SKM-1 treated with dmso at 0.1 percent for 144 hours (cell line): Measurements from ENCODE around the gene LAMB2.

Experiments
- DNase-seq: peaks from one replicate; lab custom pipeline; 2025; ENCODE audit not compliant: unreplicated experiment; lab: John Stamatoyannopoulos, UW

Gene LAMB2

GRCh38 chr3:49161808-49162530, 29.1 kb upstream of the LAMB2 start:
- DNase-seq, result peak; percentile 72

- DNase-seq, result no peak
Observed at GRCh38 chr3:49161197-49161596, 28.3 kb upstream of the LAMB2 start.

- no peak for DNase-seq
Observed at GRCh38 chr3:49158792-49159191, 25.9 kb upstream of the LAMB2 start.

GRCh38 chr3:49158103-49158709, 25.4 kb upstream of the LAMB2 start:
- peak; percentile 16 for DNase-seq

GRCh38 chr3:49157289-49157688, 24.4 kb upstream of the LAMB2 start:
- DNase-seq, result no peak

- no peak for DNase-seq
Observed at GRCh38 chr3:49153349-49153912, 20.6 kb upstream of the LAMB2 start.

GRCh38 chr3:49151610-49152009, 18.8 kb upstream of the LAMB2 start:
- DNase-seq, result no peak

- DNase-seq, result no peak
Observed at GRCh38 chr3:49148159-49148558, 15.3 kb upstream of the LAMB2 start.

GRCh38 chr3:49140080-49140479, 7.2 kb upstream of the LAMB2 start:
- DNase-seq, result no peak

GRCh38 chr3:49135499-49135898, 2.6 kb upstream of the LAMB2 start:
- DNase-seq, result no peak

GRCh38 chr3:49134471-49135265, 1.8 kb upstream of the LAMB2 start:
- DNase-seq, result no peak

- DNase-seq, result no peak
Observed at GRCh38 chr3:49133226-49133951, 539 bp upstream of the LAMB2 start.

GRCh38 chr3:49132073-49132436, 795 bp downstream of the LAMB2 start:
- DNase-seq, result no peak

- no peak for DNase-seq
Observed at GRCh38 chr3:49131576-49131975, 1.3 kb downstream of the LAMB2 start.

GRCh38 chr3:49131040-49131439, 1.8 kb downstream of the LAMB2 start:
- DNase-seq, result no peak

- DNase-seq, result no peak
Observed at GRCh38 chr3:49124991-49125670, 7.7 kb downstream of the LAMB2 start.

- DNase-seq, result no peak
Observed at GRCh38 chr3:49124203-49124602, 8.6 kb downstream of the LAMB2 start.

GRCh38 chr3:49123687-49124086, 9.2 kb downstream of the LAMB2 start:
- DNase-seq, result no peak

- DNase-seq, result no peak
Observed at GRCh38 chr3:49122886-49123545, 9.8 kb downstream of the LAMB2 start.

GRCh38 chr3:49122451-49122850, 10.4 kb downstream of the LAMB2 start:
- DNase-seq, result no peak
